ENCODE data around the gene CLEC2D. TPM values are rescaled to one million over a fixed set of nuclear protein-coding genes. Genes with fewer than 3 reads are reported as not detected.

The CLEC2D gene
- total RNA-seq, 1 experiment from 2014 or later: 1.9 TPM

- no peak overlapping the region for H3K9ac ChIP-seq (ENCODE audit: low read length)
- no peaks in the 10 kb centered on the region for H3K9me3 ChIP-seq (ENCODE audit: control insufficient read depth in 1 of 2, insufficient read depth in 1 of 2, low read depth in 1 of 2, low read length in 2 of 2)
- RAD21 ChIA-PET (ENCODE audit: low non-redundant PET in 1 of 2, low total read pairs in 2 of 2, uncharacterized antibody in 2 of 2, unreplicated experiment in 2 of 2): no interaction called here
- DNase-seq (ENCODE audit: low read depth, low spot score): no peak
- POLR2A ChIA-PET: no interaction called here
- ATAC-seq: no peak
- no peaks in the 10 kb centered on the region for H3K36me3 ChIP-seq (ENCODE audit: control insufficient read depth in 1 of 2, insufficient read depth in 2 of 2, low read length in 2 of 2)
- no peak overlapping the region for H3K4me3 ChIP-seq (replicated peaks in 1 of 2; ENCODE audit: low read depth in 1 of 2, low read length in 2 of 2)
- H3K27me3 ChIP-seq (ENCODE audit: insufficient read depth, low read length): no peaks in the 10 kb centered on the region
- TF ChIP-seq ATF3 (IDR thresholded peaks at IDR 0.05) (no peak), SRF (IDR thresholded peaks at IDR 0.05; ENCODE audit: low read depth) (no peak), SP1 (IDR thresholded peaks at IDR 0.05; ENCODE audit: low read depth) (no peak), ELF1 (IDR thresholded peaks at IDR 0.05; ENCODE audit: borderline replicate concordance, low read depth) (no peak), CBX3 (IDR thresholded peaks at IDR 0.05; ENCODE audit: low read depth) (no peak), EZH2 (IDR thresholded peaks at IDR 0.05) (no peak), TCF7L2 (IDR thresholded peaks at IDR 0.05; ENCODE audit: borderline replicate concordance, extremely low read depth, insufficient read depth, insufficient read length) (no peak)
- H3K4me2 ChIP-seq (ENCODE audit: low read length): no peak overlapping the region
- BruUV-seq (replicated peaks): no TSS peak
- no peaks in the 10 kb centered on the region for H3K79me2 ChIP-seq (ENCODE audit: insufficient read depth, low read length)
- H3K27ac ChIP-seq (ENCODE audit: low read depth, low read length): no peak overlapping the region
- H3K9me2 ChIP-seq (ENCODE audit: insufficient read depth): no peaks in the 10 kb centered on the region
- CTCF ChIA-PET: no interaction called here
- H4K20me1 ChIP-seq (ENCODE audit: insufficient read depth): no peaks in the 10 kb centered on the region
- no peak overlapping the region for H2AFZ ChIP-seq (ENCODE audit: low read depth, low read length, poor library complexity, severe bottlenecking)
- no peaks in the 10 kb centered on the region for H3K4me1 ChIP-seq (ENCODE audit: control insufficient read depth in 1 of 2, insufficient read depth in 2 of 2, low read length in 2 of 2)
- intact Hi-C loops (cut with micrococcal nuclease): no loop called here
Measured at GRCh38 chr12:9626291-9626690, 43.2 kb upstream of the CLEC2D start.

GRCh38 chr12:9626821-9627220, 42.7 kb upstream of the CLEC2D start:
- no TSS peak for BruUV-seq (replicated peaks)
- TF ChIP-seq ELF1 (IDR thresholded peaks at IDR 0.05; ENCODE audit: borderline replicate concordance, low read depth): no peak
- no peak for TF ChIP-seq JUND (IDR thresholded peaks at IDR 0.05)
- TF ChIP-seq REST (IDR thresholded peaks at IDR 0.05; ENCODE audit: low read depth): no peak
- TF ChIP-seq CEBPB (IDR thresholded peaks at IDR 0.05; ENCODE audit: low read depth): no peak
- TF ChIP-seq ZNF274 (IDR thresholded peaks at IDR 0.05; ENCODE audit: low read depth, low read length): no peak
- no peak for TF ChIP-seq ZFX (IDR thresholded peaks at IDR 0.05)
- TF ChIP-seq YY1 (IDR thresholded peaks at IDR 0.05; ENCODE audit: extremely low read depth, insufficient replicate concordance, low read depth, low read length): no peak
- TF ChIP-seq RAD21 (IDR thresholded peaks at IDR 0.05; ENCODE audit: low read depth): no peak
- no peak for TF ChIP-seq SRF (IDR thresholded peaks at IDR 0.05; ENCODE audit: low read depth)
- TF ChIP-seq TCF7L2 (IDR thresholded peaks at IDR 0.05; ENCODE audit: borderline replicate concordance, extremely low read depth, insufficient read depth, insufficient read length): no peak
- TF ChIP-seq EZH2 (IDR thresholded peaks at IDR 0.05): no peak
- TF ChIP-seq SP1 (IDR thresholded peaks at IDR 0.05; ENCODE audit: low read depth): no peak
- no peak for TF ChIP-seq POLR2A (IDR thresholded peaks at IDR 0.05; ENCODE audit: borderline replicate concordance, extremely low read depth, insufficient read depth, insufficient read length)
- no peak for TF ChIP-seq FOSL1 (IDR thresholded peaks at IDR 0.05; ENCODE audit: low read depth)
- no peak for TF ChIP-seq EGR1 (IDR thresholded peaks at IDR 0.05; ENCODE audit: low read depth)

More at GRCh38 chr12:9626821-9627220, 42.7 kb upstream of the CLEC2D start:
- CTCF ChIA-PET: no interaction called here
- Histone ChIP-seq H3K9me2 (ENCODE audit: insufficient read depth) (no peaks in the 10 kb centered on the region), H3K4me1 (ENCODE audit: control insufficient read depth in 1 of 2, insufficient read depth in 2 of 2, low read length in 2 of 2) (no peaks in the 10 kb centered on the region), H3K27me3 (ENCODE audit: insufficient read depth, low read length) (no peaks in the 10 kb centered on the region), H3K27ac (ENCODE audit: low read depth, low read length) (no peak overlapping the region), H3K36me3 (ENCODE audit: control insufficient read depth in 1 of 2, insufficient read depth in 2 of 2, low read length in 2 of 2) (no peaks in the 10 kb centered on the region), H3K4me3 (replicated peaks in 1 of 2; ENCODE audit: low read depth in 1 of 2, low read length in 2 of 2) (no peak overlapping the region), H2AFZ (ENCODE audit: low read depth, low read length, poor library complexity, severe bottlenecking) (no peak overlapping the region), H3K4me2 (ENCODE audit: low read length) (no peak overlapping the region), H3K79me2 (ENCODE audit: insufficient read depth, low read length) (no peaks in the 10 kb centered on the region), H3K9me3 (ENCODE audit: control insufficient read depth in 1 of 2, insufficient read depth in 1 of 2, low read depth in 1 of 2, low read length in 2 of 2) (no peaks in the 10 kb centered on the region), H3K9ac (ENCODE audit: low read length) (no peak overlapping the region), H4K20me1 (ENCODE audit: insufficient read depth) (no peaks in the 10 kb centered on the region)
- RAD21 ChIA-PET (ENCODE audit: low non-redundant PET in 1 of 2, low total read pairs in 2 of 2, uncharacterized antibody in 2 of 2, unreplicated experiment in 2 of 2): no interaction called here
- ATAC-seq (no peak), DNase-seq (ENCODE audit: low read depth, low spot score) (no peak)
- POLR2A ChIA-PET: no interaction called here
- intact Hi-C loops (cut with micrococcal nuclease): no loop called here
